ENCODE measurements around the gene SLC9A7. TPM values are rescaled to one million over a fixed set of nuclear protein-coding genes. Genes with fewer than 3 reads are reported as not detected.

The SLC9A7 gene
- total and polyA plus RNA-seq, 3 experiments from 2014 or later: 0.63 to 26.7 (median 25.7) TPM

- Mint-ChIP-seq H3K27ac (no peak overlapping the region), H3K4me3 (no peak overlapping the region), H3K36me3 (no peaks in the 10 kb centered on the region), H3K9me3 (peaks cover 0 to 2% (median 0%) of the 10 kb centered on the region in 5 donors), H3K4me1 (peaks cover 5 to 21% (median 17%) of the 10 kb centered on the region in 3 donors), H3K27me3 (peaks cover 0 to 5% of the 10 kb centered on the region in 2 donors)
- no peaks in the 10 kb centered on the region for H3K36me3 ChIP-seq (ENCODE audit: insufficient read depth, low read length)
- ChIA-PET CTCF (interaction anchor here (1.2 kb wide), 1 partner anchor 134 kb away, joined by 3 read pairs; no protein-coding TSS in a partner anchor), POLR2A (interaction anchor here (0.7 kb wide), 1 partner anchor 143 kb away, joined by 4 read pairs; no protein-coding TSS in a partner anchor)
- H3K4me1 ChIP-seq (ENCODE audit: insufficient read depth, low read length): no peaks in the 10 kb centered on the region
- no peak overlapping the region for H3K27ac ChIP-seq (ENCODE audit: low read depth, low read length)
- no peak for DNase-seq
- no peaks in the 10 kb centered on the region for H3K9me3 ChIP-seq (ENCODE audit: low read length)
- no peak overlapping the region for H3K4me3 ChIP-seq (ENCODE audit: low read length)
- no peaks in the 10 kb centered on the region for H3K27me3 ChIP-seq (ENCODE audit: insufficient read depth, low read length, poor library complexity, severe bottlenecking)
Observed at GRCh38 chrX:46707274-46707965, 51.5 kb downstream of the SLC9A7 start.

DNA sequence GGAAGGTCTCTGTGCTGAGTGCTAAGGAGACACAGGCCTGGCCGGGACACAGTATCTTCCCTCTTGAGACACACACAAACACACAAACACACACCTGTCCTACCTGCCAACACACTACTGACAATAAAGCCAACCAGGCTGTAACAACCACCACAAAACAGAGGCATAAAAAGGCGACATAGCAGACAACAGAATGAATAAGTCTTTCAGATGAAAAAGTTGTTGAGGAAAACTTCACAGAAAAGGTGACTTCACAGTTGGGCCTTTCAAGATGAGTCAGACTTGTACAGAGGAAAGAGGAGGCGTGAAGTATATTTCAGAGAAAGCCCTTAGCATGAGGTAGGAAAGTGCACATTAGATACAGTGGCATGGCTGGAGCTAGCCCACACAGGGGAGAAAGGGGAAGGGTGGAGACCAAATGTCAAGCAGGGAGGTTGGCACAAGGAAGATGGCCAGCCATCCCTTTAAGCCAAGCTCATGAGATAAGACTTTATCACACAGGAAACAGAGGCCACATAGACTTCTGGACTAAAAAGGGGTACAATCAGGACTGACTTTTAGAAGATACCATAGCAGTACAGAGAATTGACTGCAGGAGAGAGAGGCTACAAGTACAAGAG, 54.0 kb downstream of the SLC9A7 start:
- ChIA-PET POLR2A (no interaction called here), CTCF (no interaction called here)
- peaks cover 5 to 11% (median 8%) of the 10 kb centered on the region in 3 donors for H3K4me1 Mint-ChIP-seq
- no peaks in the 10 kb centered on the region for H3K36me3 Mint-ChIP-seq
- H3K27me3 Mint-ChIP-seq: peaks cover 0 to 5% of the 10 kb centered on the region in 2 donors
- H3K4me3 Mint-ChIP-seq: no peak overlapping the region
- peaks cover 0 to 2% (median 0%) of the 10 kb centered on the region in 5 donors for H3K9me3 Mint-ChIP-seq
- no peaks in the 10 kb centered on the region for H3K4me1 ChIP-seq (ENCODE audit: insufficient read depth, low read length)
- no peak overlapping the region for H3K4me3 ChIP-seq (ENCODE audit: low read length)
- no peaks in the 10 kb centered on the region for H3K36me3 ChIP-seq (ENCODE audit: insufficient read depth, low read length)
- H3K27ac Mint-ChIP-seq: peak overlapping the region in 2 of 8 donors; percentile 9 to 52
- H3K27me3 ChIP-seq (ENCODE audit: insufficient read depth, low read length, poor library complexity, severe bottlenecking): no peaks in the 10 kb centered on the region
- no peaks in the 10 kb centered on the region for H3K9me3 ChIP-seq (ENCODE audit: low read length)
- no peak overlapping the region for H3K27ac ChIP-seq (ENCODE audit: low read depth, low read length)
- no peak for DNase-seq

DNA sequence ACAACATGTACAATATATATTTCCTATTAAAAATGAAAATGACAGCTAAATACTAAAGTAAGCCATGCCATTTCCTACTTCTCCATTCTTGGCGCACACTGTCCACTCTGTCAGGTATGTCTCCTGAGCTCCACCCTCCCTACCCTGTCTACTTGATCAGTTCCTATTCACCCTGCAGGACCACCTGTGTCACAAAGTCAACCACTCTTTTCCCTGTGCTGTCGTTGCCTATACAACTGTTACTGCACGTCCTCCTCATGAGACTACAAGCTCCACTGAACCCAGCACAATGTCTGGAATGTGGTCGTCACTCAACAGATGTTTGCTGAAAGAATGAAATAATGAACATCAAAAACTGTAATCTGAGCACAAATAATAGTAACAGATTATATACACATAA, 54.9 kb downstream of the SLC9A7 start:
- POLR2A ChIA-PET: no interaction called here
- peaks cover 5 to 11% (median 8%) of the 10 kb centered on the region in 3 donors for H3K4me1 Mint-ChIP-seq
- Histone ChIP-seq H3K9me3 (ENCODE audit: low read length) (no peaks in the 10 kb centered on the region), H3K27ac (ENCODE audit: low read depth, low read length) (no peak overlapping the region), H3K4me3 (ENCODE audit: low read length) (no peak overlapping the region), H3K36me3 (ENCODE audit: insufficient read depth, low read length) (no peaks in the 10 kb centered on the region), H3K4me1 (ENCODE audit: insufficient read depth, low read length) (no peaks in the 10 kb centered on the region), H3K27me3 (ENCODE audit: insufficient read depth, low read length, poor library complexity, severe bottlenecking) (no peaks in the 10 kb centered on the region)
- H3K27ac Mint-ChIP-seq: peak overlapping the region in 1 of 8 donors; percentile 13
- no peaks in the 10 kb centered on the region for H3K36me3 Mint-ChIP-seq
- H3K4me3 Mint-ChIP-seq: no peak overlapping the region
- no peak for DNase-seq
- peaks cover 0 to 2% (median 0%) of the 10 kb centered on the region in 5 donors for H3K9me3 Mint-ChIP-seq
- CTCF ChIA-PET: no interaction called here
- peaks cover 0 to 5% of the 10 kb centered on the region in 2 donors for H3K27me3 Mint-ChIP-seq

GRCh38 chrX:46698691-46699090, 60.2 kb downstream of the SLC9A7 start:
- Histone ChIP-seq H3K4me3 (ENCODE audit: low read length) (no peak overlapping the region), H3K4me1 (ENCODE audit: insufficient read depth, low read length) (no peaks in the 10 kb centered on the region), H3K9me3 (ENCODE audit: low read length) (no peaks in the 10 kb centered on the region), H3K27ac (ENCODE audit: low read depth, low read length) (no peak overlapping the region), H3K36me3 (ENCODE audit: insufficient read depth, low read length) (no peaks in the 10 kb centered on the region), H3K27me3 (ENCODE audit: insufficient read depth, low read length, poor library complexity, severe bottlenecking) (no peaks in the 10 kb centered on the region)
- CTCF ChIA-PET: no interaction called here
- Mint-ChIP-seq H3K9me3 (peaks cover 0 to 2% (median 0%) of the 10 kb centered on the region in 5 donors), H3K27me3 (no peaks in the 10 kb centered on the region), H3K36me3 (no peaks in the 10 kb centered on the region), H3K4me1 (no peaks in the 10 kb centered on the region), H3K4me3 (no peak overlapping the region), H3K27ac (peak overlapping the region in 1 of 8 donors; percentile 17)
- POLR2A ChIA-PET: no interaction called here
- no peak for DNase-seq

GRCh38 chrX:46695491-46695890, 63.4 kb downstream of the SLC9A7 start:
- no peak overlapping the region for H3K4me3 ChIP-seq (ENCODE audit: low read length)
- DNase-seq: no peak
- no peaks in the 10 kb centered on the region for H3K27me3 Mint-ChIP-seq
- H3K27ac ChIP-seq (ENCODE audit: low read depth, low read length): no peak overlapping the region
- no peaks in the 10 kb centered on the region for H3K36me3 ChIP-seq (ENCODE audit: insufficient read depth, low read length)
- ChIA-PET POLR2A (no interaction called here), CTCF (no interaction called here)
- H3K27ac Mint-ChIP-seq: no peak overlapping the region
- no peaks in the 10 kb centered on the region for H3K36me3 Mint-ChIP-seq
- no peaks in the 10 kb centered on the region for H3K9me3 Mint-ChIP-seq
- no peaks in the 10 kb centered on the region for H3K4me1 Mint-ChIP-seq
- H3K4me1 ChIP-seq (ENCODE audit: insufficient read depth, low read length): no peaks in the 10 kb centered on the region
- no peak overlapping the region for H3K4me3 Mint-ChIP-seq
- no peaks in the 10 kb centered on the region for H3K9me3 ChIP-seq (ENCODE audit: low read length)
- no peaks in the 10 kb centered on the region for H3K27me3 ChIP-seq (ENCODE audit: insufficient read depth, low read length, poor library complexity, severe bottlenecking)

- ChIA-PET CTCF (no interaction called here), POLR2A (no interaction called here)
Observed at GRCh38 chrX:46694549-46694948, 64.4 kb downstream of the SLC9A7 start.

GRCh38 chrX:46693149-46693548, 65.8 kb downstream of the SLC9A7 start:
- Mint-ChIP-seq H3K27ac (no peak overlapping the region), H3K4me3 (no peak overlapping the region)

More at GRCh38 chrX:46694549-46694948, 64.4 kb downstream of the SLC9A7 start:
- Histone ChIP-seq H3K4me3 (ENCODE audit: low read length) (no peak overlapping the region), H3K4me1 (ENCODE audit: insufficient read depth, low read length) (no peaks in the 10 kb centered on the region), H3K27me3 (ENCODE audit: insufficient read depth, low read length, poor library complexity, severe bottlenecking) (no peaks in the 10 kb centered on the region), H3K9me3 (ENCODE audit: low read length) (no peaks in the 10 kb centered on the region), H3K36me3 (ENCODE audit: insufficient read depth, low read length) (no peaks in the 10 kb centered on the region), H3K27ac (ENCODE audit: low read depth, low read length) (no peak overlapping the region)
- no peaks in the 10 kb centered on the region for H3K27me3 Mint-ChIP-seq
- no peak for DNase-seq
- no peaks in the 10 kb centered on the region for H3K4me1 Mint-ChIP-seq
- no peak overlapping the region for H3K27ac Mint-ChIP-seq
- H3K9me3 Mint-ChIP-seq: no peaks in the 10 kb centered on the region
- H3K4me3 Mint-ChIP-seq: no peak overlapping the region
- H3K36me3 Mint-ChIP-seq: no peaks in the 10 kb centered on the region

GRCh38 chrX:46690818-46691217, 68.1 kb downstream of the SLC9A7 start:
- no peak for DNase-seq
- H3K27ac ChIP-seq (ENCODE audit: low read depth, low read length): no peak overlapping the region
- no peak overlapping the region for H3K4me3 ChIP-seq (ENCODE audit: low read length)
- no peaks in the 10 kb centered on the region for H3K4me1 Mint-ChIP-seq
- no peaks in the 10 kb centered on the region for H3K4me1 ChIP-seq (ENCODE audit: insufficient read depth, low read length)
- H3K4me3 Mint-ChIP-seq: no peak overlapping the region
- no peak overlapping the region for H3K27ac Mint-ChIP-seq
- no peaks in the 10 kb centered on the region for H3K27me3 Mint-ChIP-seq
- no peaks in the 10 kb centered on the region for H3K9me3 Mint-ChIP-seq
- H3K9me3 ChIP-seq (ENCODE audit: low read length): no peaks in the 10 kb centered on the region
- POLR2A ChIA-PET: no interaction called here
- no peaks in the 10 kb centered on the region for H3K36me3 ChIP-seq (ENCODE audit: insufficient read depth, low read length)
- H3K27me3 ChIP-seq (ENCODE audit: insufficient read depth, low read length, poor library complexity, severe bottlenecking): no peaks in the 10 kb centered on the region
- CTCF ChIA-PET: no interaction called here
- no peaks in the 10 kb centered on the region for H3K36me3 Mint-ChIP-seq

More at GRCh38 chrX:46693149-46693548, 65.8 kb downstream of the SLC9A7 start:
- Mint-ChIP-seq H3K36me3 (no peaks in the 10 kb centered on the region), H3K27me3 (no peaks in the 10 kb centered on the region), H3K9me3 (no peaks in the 10 kb centered on the region), H3K4me1 (no peaks in the 10 kb centered on the region)
- Histone ChIP-seq H3K4me1 (ENCODE audit: insufficient read depth, low read length) (no peaks in the 10 kb centered on the region), H3K27ac (ENCODE audit: low read depth, low read length) (no peak overlapping the region), H3K4me3 (ENCODE audit: low read length) (no peak overlapping the region), H3K27me3 (ENCODE audit: insufficient read depth, low read length, poor library complexity, severe bottlenecking) (no peaks in the 10 kb centered on the region), H3K9me3 (ENCODE audit: low read length) (no peaks in the 10 kb centered on the region), H3K36me3 (ENCODE audit: insufficient read depth, low read length) (no peaks in the 10 kb centered on the region)
- ChIA-PET CTCF (no interaction called here), POLR2A (no interaction called here)
- DNase-seq: no peak

All from CD8-positive, alpha-beta memory T cell (primary cell).